KMS-11 (cell line): ENCODE measurements around the gene XRCC6.

Experiments
- H2AFZ ChIP-seq: fragments of 200-600 bp; sonication (generic); 2 replicates; pipeline ENCODE4 v1.6.1; 2016; ENCODE audit warnings: antibody characterized with exemption, mixed run types, low read depth
- H3K27ac ChIP-seq: fragments of 200-600 bp; sonication (generic); 2 replicates; pipeline ENCODE4 v1.6.1; 2016; ENCODE audit warnings: mild to moderate bottlenecking, mixed run types
- H3K27me3 ChIP-seq: fragments of 200-600 bp; sonication (generic); 2 replicates; pipeline ENCODE4 v1.6.1; 2017; ENCODE audit warnings: mild to moderate bottlenecking, low read depth, mixed run types, moderate library complexity; ENCODE audit not compliant: insufficient read depth
- H3K36me3 ChIP-seq: fragments of 200-600 bp; sonication (generic); 2 replicates; pipeline ENCODE4 v1.6.1; 2017; ENCODE audit warnings: mild to moderate bottlenecking, mixed run types; ENCODE audit not compliant: insufficient read depth
- H3K4me1 ChIP-seq: fragments of 200-600 bp; sonication (generic); 2 replicates; pipeline ENCODE4 v1.6.1; 2016; ENCODE audit warnings: mild to moderate bottlenecking, low read depth, mixed run types; ENCODE audit not compliant: poor library complexity, severe bottlenecking
- H3K4me2 ChIP-seq: fragments of 200-600 bp; sonication (generic); 2 replicates; pipeline ENCODE4 v1.7.0; 2016; ENCODE audit warnings: mild to moderate bottlenecking, mixed run types
- H3K4me3 ChIP-seq: fragments of 200-600 bp; sonication (generic); IDR thresholded peaks from 2 replicates; pipeline ENCODE4 v1.6.1; 2017; ENCODE audit warnings: low read depth, low read length, mixed read lengths; ENCODE audit not compliant: insufficient read depth
- H3K79me2 ChIP-seq: fragments of 200-600 bp; sonication (generic); 2 replicates; pipeline ENCODE4 v1.6.1; 2016; ENCODE audit warnings: low read depth, mixed run types; ENCODE audit not compliant: insufficient read depth
- H3K9ac ChIP-seq: fragments of 200-600 bp; sonication (generic); 2 replicates; pipeline ENCODE4 v1.6.1; 2016; ENCODE audit warnings: mild to moderate bottlenecking, mixed run types
- H4K20me1 ChIP-seq: fragments of 200-600 bp; sonication (generic); 2 replicates; pipeline ENCODE4 v1.6.1; 2016; ENCODE audit warnings: mild to moderate bottlenecking, mixed run types; ENCODE audit not compliant: insufficient read depth
- CTCF ChIP-seq: fragments of 200-600 bp; sonication (generic); conservative IDR thresholded peaks from 2 replicates; pipeline ENCODE4 v1.6.1; 2017; ENCODE audit warnings: low read depth, mild to moderate bottlenecking, antibody characterized with exemption, low read length, moderate library complexity, mixed read lengths

XRCC6 gene

GRCh38 chr22:41672780-41673509 lies 51.9 kb downstream of the XRCC6 start:
- no peak overlapping the region for H3K4me3 ChIP-seq
- H3K27me3 ChIP-seq, result no peaks in the 10 kb centered on the region
- H3K4me1 ChIP-seq, result peaks cover 5% of the 10 kb centered on the region
- peaks cover under 1% of the 10 kb centered on the region; the same call in 1 of the 2 replicates for H3K79me2 ChIP-seq
- no peak overlapping the region for H3K4me2 ChIP-seq
- peak; percentile 50 for TF ChIP-seq CTCF
- H2AFZ ChIP-seq, result no peak overlapping the region
- H3K36me3 ChIP-seq, result no peaks in the 10 kb centered on the region
- no peak overlapping the region for H3K9ac ChIP-seq
- no peak overlapping the region for H3K27ac ChIP-seq
- no peaks in the 10 kb centered on the region for H4K20me1 ChIP-seq

GRCh38 chr22:41674846-41675340 lies 53.8 kb downstream of the XRCC6 start:
- Histone ChIP-seq H3K79me2 (peaks cover 17% of the 10 kb centered on the region; the same call in 1 of the 2 replicates), H3K4me3 (no peak overlapping the region), H3K9ac (no peak overlapping the region), H3K4me1 (no peaks in the 10 kb centered on the region), H2AFZ (no peak overlapping the region), H3K36me3 (no peaks in the 10 kb centered on the region), H3K27ac (no peak overlapping the region), H4K20me1 (0 out of 2 replicates have a peak, but pooled peaks cover 1% of the 10 kb centered on the region), H3K4me2 (no peak overlapping the region), H3K27me3 (no peaks in the 10 kb centered on the region)
- TF ChIP-seq CTCF, result no peak

- no peak overlapping the region for H3K27ac ChIP-seq
- no peaks in the 10 kb centered on the region for H3K4me1 ChIP-seq
- H3K9ac ChIP-seq, result no peak overlapping the region
- no peaks in the 10 kb centered on the region for H3K27me3 ChIP-seq
- H2AFZ ChIP-seq, result no peak overlapping the region
- no peak for TF ChIP-seq CTCF
- no peak overlapping the region for H3K4me3 ChIP-seq
- no peaks in the 10 kb centered on the region for H3K36me3 ChIP-seq
- 0 out of 2 replicates have a peak, but pooled peaks cover 4% of the 10 kb centered on the region for H4K20me1 ChIP-seq
- peaks cover 29% of the 10 kb centered on the region; the same call in 1 of the 2 replicates for H3K79me2 ChIP-seq
- H3K4me2 ChIP-seq, result no peak overlapping the region
Observed at GRCh38 chr22:41676134-41676533, 55.0 kb downstream of the XRCC6 start.

DNA sequence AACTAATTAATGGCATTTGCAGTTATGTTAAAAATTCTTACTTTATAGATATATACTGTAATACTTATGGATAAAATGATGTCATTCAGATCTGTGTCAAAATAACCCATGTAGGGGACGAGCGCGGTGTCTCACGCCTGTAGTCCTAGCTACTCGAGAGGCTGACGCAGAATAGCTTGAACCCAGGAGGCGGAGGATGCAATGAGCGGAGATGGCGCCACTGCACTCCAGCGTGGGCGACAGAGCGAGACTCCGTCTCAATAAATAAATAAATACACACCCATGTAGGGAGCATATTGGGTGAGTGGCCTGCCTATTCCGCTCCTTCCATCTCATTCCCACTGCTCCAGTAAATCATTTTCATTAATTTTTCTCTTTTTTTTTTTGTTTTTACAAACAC lies 60.5 kb downstream of the XRCC6 start:
- H2AFZ ChIP-seq, result no peak overlapping the region
- no peak overlapping the region for H3K4me2 ChIP-seq
- no peak overlapping the region for H3K4me3 ChIP-seq
- no peak overlapping the region for H3K9ac ChIP-seq
- no peaks in the 10 kb centered on the region for H3K36me3 ChIP-seq
- TF ChIP-seq CTCF, result no peak
- H3K27ac ChIP-seq, result no peak overlapping the region
- peaks cover 4% of the 10 kb centered on the region for H4K20me1 ChIP-seq
- peaks cover 3% of the 10 kb centered on the region for H3K4me1 ChIP-seq
- no peaks in the 10 kb centered on the region for H3K27me3 ChIP-seq
- peaks cover 84% of the 10 kb centered on the region for H3K79me2 ChIP-seq
